GM21360 (cell line): Measurements from ENCODE around the gene TJP2.

Experiments used
- ATAC-seq: cut with Tn5 transposase; IDR thresholded peaks from one replicate; pipeline ENCODE4 v1.9.1; 2021; ENCODE audit warnings: mild to moderate bottlenecking, moderate library complexity; ENCODE audit not compliant: unreplicated experiment

TJP2 gene

GRCh38 chr9:69221036-69221435 lies 47.0 kb downstream of the TJP2 start:
- no peak for ATAC-seq

- no peak for ATAC-seq
Measured at GRCh38 chr9:69222970-69223369, 48.9 kb downstream of the TJP2 start.

- no peak for ATAC-seq
Measured at GRCh38 chr9:69223605-69224004, 49.5 kb downstream of the TJP2 start.

GRCh38 chr9:69229367-69229766 lies 55.3 kb downstream of the TJP2 start:
- no peak for ATAC-seq

GRCh38 chr9:69232135-69232534 lies 58.1 kb downstream of the TJP2 start:
- no peak for ATAC-seq

GRCh38 chr9:69234683-69235082 lies 60.6 kb downstream of the TJP2 start:
- no peak for ATAC-seq

- ATAC-seq: no peak
Measured at GRCh38 chr9:69236188-69236587, 62.1 kb downstream of the TJP2 start.

- no peak for ATAC-seq
Measured at GRCh38 chr9:69237702-69238295, 63.7 kb downstream of the TJP2 start.

- ATAC-seq: no peak
Measured at GRCh38 chr9:69243116-69243515, 69.0 kb downstream of the TJP2 start.

GRCh38 chr9:69246629-69247028 lies 72.6 kb downstream of the TJP2 start:
- ATAC-seq: no peak

- no peak for ATAC-seq
Measured at GRCh38 chr9:69248005-69248404, 73.9 kb downstream of the TJP2 start.

- ATAC-seq: no peak
Measured at GRCh38 chr9:69249337-69249736, 75.3 kb downstream of the TJP2 start.

- ATAC-seq: no peak
Measured at GRCh38 chr9:69250681-69251080, 76.6 kb downstream of the TJP2 start.

GRCh38 chr9:69252436-69252835 lies 78.4 kb downstream of the TJP2 start:
- no peak for ATAC-seq

- ATAC-seq: no peak
Measured at GRCh38 chr9:69253057-69253456, 79.0 kb downstream of the TJP2 start.

GRCh38 chr9:69254223-69254622 lies 80.1 kb downstream of the TJP2 start:
- no peak for ATAC-seq

GRCh38 chr9:69255591-69255990 lies 81.5 kb downstream of the TJP2 start:
- no peak for ATAC-seq

GRCh38 chr9:69258551-69258950 lies 84.5 kb downstream of the TJP2 start:
- ATAC-seq: no peak

- no peak for ATAC-seq
Measured at GRCh38 chr9:69260161-69260560, 86.1 kb downstream of the TJP2 start.

GRCh38 chr9:69261636-69262035 lies 87.6 kb downstream of the TJP2 start:
- no peak for ATAC-seq

- ATAC-seq: no peak
Measured at GRCh38 chr9:69264526-69264925, 90.4 kb downstream of the TJP2 start.

GRCh38 chr9:69265891-69266290 lies 91.8 kb downstream of the TJP2 start:
- no peak for ATAC-seq

- ATAC-seq: no peak
Measured at GRCh38 chr9:69272212-69272611, 98.1 kb downstream of the TJP2 start.
